GM19099 (cell line): ENCODE data around the gene DAW1.

Experiments used
- POLR2A ChIP-seq: IDR thresholded peaks from 3 replicates; pipeline ENCODE4 v1.6.1; 2011; ENCODE audit warnings: low read depth; ENCODE audit not compliant: insufficient read length; ENCODE audit errors: extremely low read depth

The DAW1 gene

DNA sequence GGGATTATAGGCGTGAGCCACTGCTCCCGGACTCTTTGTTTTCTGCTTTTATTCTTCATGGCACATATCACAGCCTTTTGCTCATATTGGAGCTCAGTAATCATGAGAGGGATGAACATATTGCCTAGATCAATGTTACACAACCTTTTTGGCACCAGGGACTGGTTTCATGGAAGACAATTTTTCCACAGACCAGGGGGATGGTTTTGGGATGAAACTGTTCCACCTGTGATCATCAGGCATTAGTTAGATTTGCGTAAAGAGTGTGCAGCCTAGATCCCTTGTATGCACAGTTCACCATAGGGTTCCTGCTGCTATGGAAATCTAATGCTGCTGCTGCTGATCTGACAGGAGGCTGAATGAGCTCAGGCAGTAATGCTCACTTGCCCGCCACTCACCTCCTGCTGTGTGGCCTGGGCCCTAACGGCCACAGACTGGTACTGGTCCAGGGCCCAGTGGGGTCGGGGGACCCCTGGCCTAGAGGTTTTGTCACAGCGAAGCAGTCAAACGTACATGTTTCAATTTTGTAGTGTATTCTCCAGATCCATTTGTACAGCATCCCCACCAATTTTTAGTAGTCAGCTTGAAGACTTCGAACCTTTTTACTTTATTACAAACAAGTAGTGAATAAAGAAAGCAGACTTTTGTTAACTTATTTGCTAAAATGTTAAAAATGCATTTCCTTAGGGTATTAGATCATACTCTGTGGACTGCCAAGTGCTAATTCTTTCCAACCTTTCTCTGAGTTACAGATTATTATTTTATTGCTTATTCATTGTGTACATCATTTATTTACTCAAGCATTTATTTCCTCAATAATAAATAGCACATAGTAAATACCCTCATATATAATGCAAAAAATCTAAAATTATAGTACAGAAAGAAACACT is 6.2 kb downstream of the DAW1 start:
- no peak for TF ChIP-seq POLR2A

DNA sequence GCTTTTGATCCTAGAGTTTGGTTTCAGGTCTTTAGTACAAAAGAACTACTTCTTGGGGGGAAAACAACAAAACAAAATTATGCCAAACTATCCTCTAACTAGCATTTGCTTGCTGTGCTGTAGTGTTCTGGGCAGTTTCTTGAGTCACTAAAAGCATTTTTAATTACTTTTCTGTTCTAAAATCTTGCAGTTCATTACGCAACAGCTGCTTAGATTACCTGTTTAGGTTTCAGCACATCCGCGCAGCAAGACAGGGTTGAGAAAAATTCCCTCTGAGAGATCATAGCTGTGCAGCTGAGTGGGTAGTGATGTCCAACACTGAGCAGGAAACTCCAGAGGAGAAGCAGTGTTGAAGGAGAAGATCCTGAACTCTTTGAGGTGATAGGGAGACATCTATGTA is 9.0 kb downstream of the DAW1 start:
- TF ChIP-seq POLR2A: no peak

DNA sequence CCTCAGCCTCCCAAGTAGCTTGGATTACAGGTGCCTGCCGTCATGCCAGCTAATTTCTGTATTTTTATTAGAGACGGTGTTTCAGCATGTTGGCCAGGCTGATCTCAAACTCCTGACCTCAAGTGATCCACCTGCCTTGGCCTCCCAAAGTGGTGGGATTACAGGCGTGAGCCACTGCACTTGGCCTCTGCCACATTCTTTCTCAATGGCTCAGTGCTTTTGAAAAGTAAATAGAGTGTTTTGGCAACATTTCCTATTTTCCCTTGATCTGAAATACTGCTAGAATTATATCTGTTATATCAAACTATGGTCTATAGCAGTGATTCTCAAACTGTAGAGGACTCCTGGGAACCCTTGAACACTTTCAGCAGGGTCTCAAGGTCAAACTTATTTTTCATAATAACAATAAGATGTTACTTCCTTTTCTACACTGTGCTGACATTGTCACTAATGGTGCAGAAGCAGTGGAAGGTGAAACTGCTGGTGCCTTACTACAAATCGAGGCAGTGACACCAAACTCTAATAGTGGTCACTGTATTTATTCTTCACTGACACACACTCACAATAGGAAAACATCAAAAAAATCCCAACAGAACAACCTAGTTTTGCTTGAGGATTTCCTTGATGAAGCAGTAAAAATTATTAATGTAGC is 10.6 kb downstream of the DAW1 start:
- no peak for TF ChIP-seq POLR2A

DNA sequence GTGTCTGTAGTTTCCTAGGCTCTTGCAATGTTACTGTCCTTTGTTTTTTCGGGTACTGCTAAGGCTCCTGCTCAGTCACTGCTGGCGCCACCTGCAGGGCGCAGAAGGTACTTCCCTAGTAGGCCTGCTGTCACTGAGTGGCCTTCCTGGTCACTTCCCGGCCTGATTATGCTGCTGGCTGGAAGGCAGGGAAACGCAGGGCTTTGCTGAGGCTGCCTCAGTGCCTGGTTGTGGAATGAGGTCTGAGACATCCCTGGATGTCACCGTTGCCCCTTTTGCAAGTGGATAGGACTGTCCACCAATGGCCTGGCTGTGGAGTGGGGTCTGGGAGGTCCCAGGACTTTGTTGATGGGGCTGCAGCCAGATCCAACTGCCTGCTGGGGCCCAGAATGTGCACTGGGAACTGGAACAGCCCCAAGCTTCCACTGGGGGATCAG is 13.1 kb downstream of the DAW1 start:
- no peak for TF ChIP-seq POLR2A

DNA sequence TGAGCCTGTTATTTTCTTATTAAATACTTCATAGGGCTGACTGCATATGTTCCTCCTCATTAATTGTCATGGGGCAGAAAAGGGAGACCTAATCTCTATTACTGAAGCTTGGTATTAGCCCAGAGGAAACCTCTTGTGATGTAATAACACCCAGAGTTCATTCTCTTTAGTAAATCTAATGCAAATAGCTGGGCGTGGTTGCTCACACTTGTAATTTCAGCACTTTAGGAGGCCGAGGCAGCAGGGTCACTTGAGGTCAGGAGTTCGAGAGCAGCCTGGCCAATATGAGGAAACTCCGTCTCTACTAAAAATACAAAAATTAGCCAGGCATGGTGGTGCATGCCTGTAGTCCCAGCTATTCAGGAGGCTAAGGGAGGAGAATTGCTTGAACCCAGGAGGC is 14.7 kb downstream of the DAW1 start:
- no peak for TF ChIP-seq POLR2A

DNA sequence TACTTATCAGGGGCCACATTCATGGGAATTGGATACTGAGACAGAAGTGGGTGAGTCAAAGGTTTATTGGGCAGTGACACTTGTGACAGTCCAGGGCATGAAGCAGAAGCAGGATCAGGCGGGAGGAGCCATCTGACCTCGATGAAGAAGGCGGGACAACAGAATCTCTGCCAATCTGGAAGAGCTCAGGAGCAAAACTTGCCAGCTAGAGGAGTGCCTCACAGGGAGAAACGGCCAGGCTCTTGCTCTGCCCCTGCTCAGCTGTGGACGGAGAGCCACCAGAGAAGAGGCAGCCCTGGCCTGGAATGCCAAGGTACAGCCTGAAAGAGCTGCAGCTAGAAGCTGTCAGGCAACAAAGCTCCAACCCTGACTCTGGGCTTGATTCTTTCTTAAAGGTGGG is 16.9 kb downstream of the DAW1 start:
- TF ChIP-seq POLR2A: no peak

DNA sequence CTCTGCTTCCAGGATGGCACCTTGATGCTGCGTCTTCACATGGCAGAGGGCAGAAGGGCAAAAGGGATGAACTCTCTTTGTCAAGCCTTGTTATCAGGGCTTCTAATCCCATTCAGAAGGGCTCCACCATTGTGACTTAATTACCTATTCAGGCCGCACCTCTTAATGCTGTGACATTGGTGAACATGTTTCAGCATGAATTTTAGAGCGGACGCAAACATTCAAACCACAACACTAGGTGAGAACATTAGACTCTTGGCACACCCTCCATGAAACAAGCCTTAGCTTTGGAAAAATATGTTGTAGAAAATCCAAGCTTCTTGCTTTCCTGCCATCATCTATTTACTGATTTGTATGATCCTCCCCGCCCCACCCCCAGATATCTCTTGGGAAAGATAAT is 17.9 kb downstream of the DAW1 start:
- no peak for TF ChIP-seq POLR2A

DNA sequence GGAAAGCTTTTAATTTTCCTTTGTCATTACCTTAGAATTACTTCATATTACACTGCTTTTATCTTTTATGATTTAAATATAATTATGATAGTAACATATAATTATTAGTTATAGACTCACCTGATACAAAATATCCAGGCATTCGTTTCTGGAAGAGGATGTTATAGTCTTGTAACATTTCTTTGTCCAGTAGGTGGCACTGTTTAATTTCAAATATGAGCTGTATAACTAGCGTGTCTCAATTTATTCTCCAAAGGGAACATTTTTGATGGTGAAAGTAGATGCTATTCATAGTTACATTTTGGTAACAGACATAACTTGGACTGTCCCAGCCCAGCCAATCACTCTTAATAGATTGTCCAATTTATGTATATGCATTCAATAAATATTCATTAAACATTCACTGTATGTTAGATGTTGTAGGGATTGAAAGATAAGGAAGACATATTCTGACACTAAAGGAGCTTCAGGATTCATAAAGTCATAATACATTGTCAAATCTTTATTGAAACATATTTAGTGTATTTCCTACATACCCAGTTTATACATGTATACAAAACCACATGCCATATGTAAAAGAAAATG is 19.2 kb downstream of the DAW1 start:
- no peak for TF ChIP-seq POLR2A

DNA sequence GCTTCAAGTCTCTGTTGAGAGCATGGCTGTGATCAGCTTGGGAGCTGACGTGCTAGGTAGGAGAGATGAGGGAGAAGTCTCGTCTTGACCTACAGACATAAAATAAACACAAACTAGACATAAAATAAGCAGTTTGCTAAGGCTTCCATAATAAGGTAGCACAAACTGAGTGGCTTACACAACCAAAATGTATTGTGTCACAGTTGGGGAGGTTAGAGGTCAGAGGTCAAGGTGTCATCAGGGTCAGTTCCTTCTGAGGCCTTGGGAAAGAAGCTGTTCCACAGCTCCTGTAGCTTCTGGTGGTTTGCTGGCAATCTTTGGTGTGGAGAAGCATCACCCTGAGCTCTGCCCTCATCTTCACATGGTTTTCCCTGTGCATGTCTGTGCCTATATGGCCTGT is 20.2 kb downstream of the DAW1 start:
- no peak for TF ChIP-seq POLR2A

DNA sequence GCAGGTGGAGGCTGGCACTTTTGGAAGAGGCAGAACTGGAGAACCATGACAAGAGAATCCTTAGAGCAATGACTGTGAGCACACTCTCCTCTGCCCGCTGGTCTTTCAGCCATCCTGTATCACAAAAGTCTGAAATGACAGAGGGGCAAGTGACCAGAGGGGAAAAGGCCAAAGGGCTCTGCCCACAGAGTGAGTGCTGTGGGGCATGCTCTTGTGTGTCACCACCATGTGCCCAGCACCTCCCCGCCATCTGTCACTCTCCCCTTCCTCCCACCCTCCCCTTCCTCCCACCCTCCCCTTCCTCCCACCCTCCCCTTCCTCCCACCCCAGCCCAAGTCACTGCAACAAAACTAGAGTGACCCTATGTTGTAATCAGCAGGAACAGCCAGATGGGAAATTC is 31.9 kb downstream of the DAW1 start:
- TF ChIP-seq POLR2A: no peak

DNA sequence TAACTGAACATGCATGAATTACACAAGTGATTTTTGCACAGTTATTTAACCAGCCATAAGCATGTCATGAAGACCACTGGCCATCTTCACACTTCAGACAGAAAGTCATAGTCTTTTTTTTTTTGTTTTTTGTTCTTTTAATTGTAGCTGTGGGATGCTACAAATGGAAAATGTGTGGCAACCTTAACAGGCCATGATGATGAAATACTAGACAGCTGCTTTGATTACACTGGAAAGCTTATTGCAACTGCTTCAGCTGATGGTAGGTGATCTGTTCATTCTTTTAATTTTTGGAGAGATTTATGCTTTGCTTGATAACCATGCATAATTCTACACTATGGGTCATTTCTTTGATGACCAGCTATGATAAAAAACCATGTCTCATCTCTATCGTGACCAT is 35.6 kb downstream of the DAW1 start:
- TF ChIP-seq POLR2A: no peak

DNA sequence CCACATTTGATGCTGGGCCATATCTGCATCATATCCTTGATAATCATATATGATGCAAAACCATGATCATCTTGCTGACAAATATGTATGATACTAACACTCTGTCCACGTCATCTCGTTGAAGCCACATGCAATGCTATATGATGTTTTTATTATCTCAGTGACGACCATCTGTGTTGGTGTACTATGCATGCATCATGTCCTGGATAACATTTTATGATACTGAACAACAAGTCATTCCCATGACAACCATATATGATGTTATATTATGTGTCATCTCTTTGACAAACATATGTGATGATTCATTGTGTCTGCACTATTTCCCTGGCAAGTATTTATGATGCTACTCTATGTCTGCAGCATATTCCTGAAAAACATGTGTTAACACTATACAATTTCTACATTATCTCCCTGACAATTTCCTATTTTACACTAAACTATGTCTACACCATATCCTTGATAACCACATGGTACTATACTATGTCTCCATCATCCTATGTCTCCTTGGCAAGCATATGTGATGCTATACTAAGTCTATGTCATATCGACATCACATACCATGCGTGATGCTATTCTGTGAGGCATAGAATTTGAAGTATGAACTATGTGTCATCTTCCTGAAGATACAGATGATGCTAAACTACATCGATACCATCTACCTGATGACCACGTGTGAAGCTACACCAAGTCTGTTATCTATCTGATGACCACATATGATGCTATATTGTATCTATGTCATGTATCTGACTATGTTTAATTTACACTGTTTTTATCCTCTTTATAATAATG is 37.0 kb downstream of the DAW1 start:
- TF ChIP-seq POLR2A: no peak

DNA sequence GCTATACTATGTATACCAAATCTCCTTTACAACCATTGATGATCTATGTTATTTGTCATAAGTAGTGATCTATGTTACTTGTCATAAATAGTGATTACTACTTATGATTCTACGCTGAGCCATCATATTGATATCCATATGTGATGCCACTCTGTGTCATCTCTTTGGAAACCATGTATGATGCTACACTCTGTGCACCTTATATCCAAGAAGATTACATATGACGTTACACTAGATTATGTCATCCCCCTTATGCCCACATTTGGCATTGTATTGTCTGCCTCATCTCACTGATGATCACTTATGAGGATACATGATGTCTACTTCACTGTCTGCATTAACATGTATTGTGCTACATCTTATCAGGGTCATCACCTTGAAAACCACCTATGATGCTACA is 42.9 kb downstream of the DAW1 start:
- TF ChIP-seq POLR2A: no peak

DNA sequence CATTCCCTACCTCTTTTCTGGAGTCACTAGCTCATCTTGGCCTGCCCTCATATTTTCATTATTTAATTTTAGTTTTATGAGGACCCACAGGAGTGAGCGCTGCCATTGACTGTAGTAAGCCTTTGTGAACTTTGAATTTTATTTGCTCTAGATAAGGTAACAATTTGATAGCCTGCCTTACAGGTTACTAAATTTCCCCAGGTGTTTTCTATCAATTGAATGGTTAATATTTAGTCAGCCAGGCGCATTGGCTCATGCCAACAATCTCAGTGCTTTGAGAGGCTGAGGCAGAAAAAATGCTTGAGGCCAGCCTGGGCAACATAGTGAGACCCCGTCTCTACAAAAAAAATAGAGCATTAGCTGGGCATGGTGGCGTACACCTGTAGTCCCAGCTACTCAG is 50.2 kb downstream of the DAW1 start:
- TF ChIP-seq POLR2A: no peak

DNA sequence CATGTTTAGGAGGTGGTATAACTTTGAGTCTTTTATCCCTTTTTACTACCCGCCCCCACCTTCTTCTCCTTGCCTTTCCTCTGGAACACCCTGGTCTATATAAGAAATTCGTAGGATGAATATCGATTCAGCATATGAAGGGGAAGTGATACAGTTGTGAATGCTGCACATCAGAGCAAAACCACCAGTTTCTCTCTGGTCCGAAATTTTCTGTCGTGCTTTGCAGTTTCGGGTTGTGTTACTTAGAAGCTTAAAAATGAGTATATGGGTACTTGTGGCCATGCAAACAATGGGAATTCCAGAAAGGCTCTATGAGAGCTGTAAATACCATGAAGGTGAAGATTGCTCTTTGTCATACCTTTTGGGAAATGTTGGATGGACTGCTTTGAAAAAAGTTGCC is 60.6 kb downstream of the DAW1 start:
- no peak for TF ChIP-seq POLR2A
